Glutamatergic neuron (in vitro differentiated cells): Measurements from ENCODE around the gene NDC1. TPM values are rescaled to one million over a fixed set of nuclear protein-coding genes. Genes with fewer than 3 reads are reported as not detected.
"Not testable (repeated sequence)": the region's sequence is repeated elsewhere in the genome, so short reads cannot be mapped to it uniquely, and the experiment has no call there.

Source experiments
- DNase-seq: peaks from one replicate; pipeline ENCODE4 v3.0.0; 2022
- H3K27ac Mint-ChIP-seq: one replicate; pipeline ENCODE4 v1.8.0; 2020; ENCODE audit warnings: mild to moderate bottlenecking, mixed read lengths, inconsistent platforms; ENCODE audit not compliant: unreplicated experiment
- H3K27me3 Mint-ChIP-seq: one replicate; pipeline ENCODE4 v1.8.0; 2020; ENCODE audit warnings: mild to moderate bottlenecking, moderate library complexity, mixed read lengths, inconsistent platforms; ENCODE audit not compliant: unreplicated experiment
- H3K36me3 Mint-ChIP-seq: one replicate; pipeline ENCODE4 v1.8.0; 2020; ENCODE audit warnings: mild to moderate bottlenecking, mixed read lengths, inconsistent platforms; ENCODE audit not compliant: unreplicated experiment
- H3K4me1 Mint-ChIP-seq: one replicate; pipeline ENCODE4 v1.8.0; 2020; ENCODE audit warnings: mild to moderate bottlenecking, low read depth, mixed read lengths, inconsistent platforms; ENCODE audit not compliant: unreplicated experiment
- H3K4me3 Mint-ChIP-seq: one replicate; pipeline ENCODE4 v1.8.0; 2020; ENCODE audit warnings: mild to moderate bottlenecking, mixed read lengths, inconsistent platforms; ENCODE audit not compliant: unreplicated experiment
- H3K9me3 Mint-ChIP-seq: one replicate; pipeline ENCODE4 v1.8.0; 2020; ENCODE audit warnings: mild to moderate bottlenecking, moderate library complexity, mixed read lengths, inconsistent platforms; ENCODE audit not compliant: unreplicated experiment
- CTCF ChIP-seq: fragments of 200-600 bp; sonication (generic); IDR thresholded peaks from one replicate; pipeline ENCODE4 v1.5.0; 2021; ENCODE audit not compliant: partially characterized antibody, unreplicated experiment
- total RNA-seq: library from RNA; stranded (reverse); fragmentation: NEBNext Ultra II Directional; extraction: Animal tissue kit (Norgen Biotek cat#: 25700); gene quantifications from one replicate; pipeline ENCODE4 v1.2.1, GENCODE V29; 2021; ENCODE audit not compliant: unreplicated experiment

The NDC1 gene
- total RNA-seq, 1 donor from 2014 or later = 10.6 TPM

GRCh38 chr1:53763461-53763860, 74.6 kb downstream of the NDC1 start:
- no peak for TF ChIP-seq CTCF
- no peak for DNase-seq
- Mint-ChIP-seq H3K27ac (no peak overlapping the region), H3K9me3 (peaks cover 5% of the 10 kb centered on the region), H3K27me3 (no peaks in the 10 kb centered on the region), H3K36me3 (peaks cover 5% of the 10 kb centered on the region), H3K4me1 (peaks cover 2% of the 10 kb centered on the region), H3K4me3 (no peak overlapping the region)

- DNase-seq, H3K36me3 Mint-ChIP-seq, H3K4me1 Mint-ChIP-seq, H3K9me3 Mint-ChIP-seq, H3K27ac Mint-ChIP-seq, H3K27me3 Mint-ChIP-seq, H3K4me3 Mint-ChIP-seq: not testable (repeated sequence)
Measured at GRCh38 chr1:53760497-53760896, 77.6 kb downstream of the NDC1 start.

- DNase-seq = peak; percentile 24
- Mint-ChIP-seq H3K4me1 (peaks cover 3% of the 10 kb centered on the region), H3K9me3 (peaks cover 5% of the 10 kb centered on the region), H3K4me3 (no peak overlapping the region), H3K27ac (peak overlapping the region; percentile 13), H3K36me3 (peaks cover 5% of the 10 kb centered on the region), H3K27me3 (no peaks in the 10 kb centered on the region)
- no peak for TF ChIP-seq CTCF
Measured at GRCh38 chr1:53755874-53756273, 82.2 kb downstream of the NDC1 start.

GRCh38 chr1:53754484-53755312, 83.4 kb downstream of the NDC1 start:
- Mint-ChIP-seq H3K27me3 (no peaks in the 10 kb centered on the region), H3K27ac (no peak overlapping the region), H3K4me1 (peaks cover 3% of the 10 kb centered on the region), H3K36me3 (peaks cover 5% of the 10 kb centered on the region), H3K9me3 (peaks cover 5% of the 10 kb centered on the region), H3K4me3 (no peak overlapping the region)
- DNase-seq = peak; percentile 27
- TF ChIP-seq CTCF = peak; percentile 71

- Mint-ChIP-seq H3K4me3 (no peak overlapping the region), H3K27me3 (peaks cover 4% of the 10 kb centered on the region), H3K27ac (no peak overlapping the region), H3K4me1 (peaks cover 3% of the 10 kb centered on the region), H3K9me3 (no peaks in the 10 kb centered on the region), H3K36me3 (no peaks in the 10 kb centered on the region)
- TF ChIP-seq CTCF = no peak
- DNase-seq = no peak
Measured at GRCh38 chr1:53752281-53752680, 85.8 kb downstream of the NDC1 start.
